ENCODE measurements around the gene SHB. TPM values are rescaled to one million over a fixed set of nuclear protein-coding genes. Genes with fewer than 3 reads are reported as not detected.

The SHB gene
- total and polyA plus RNA-seq, 2 experiments from 2014 or later: 20.8 to 48.3 TPM

DNA sequence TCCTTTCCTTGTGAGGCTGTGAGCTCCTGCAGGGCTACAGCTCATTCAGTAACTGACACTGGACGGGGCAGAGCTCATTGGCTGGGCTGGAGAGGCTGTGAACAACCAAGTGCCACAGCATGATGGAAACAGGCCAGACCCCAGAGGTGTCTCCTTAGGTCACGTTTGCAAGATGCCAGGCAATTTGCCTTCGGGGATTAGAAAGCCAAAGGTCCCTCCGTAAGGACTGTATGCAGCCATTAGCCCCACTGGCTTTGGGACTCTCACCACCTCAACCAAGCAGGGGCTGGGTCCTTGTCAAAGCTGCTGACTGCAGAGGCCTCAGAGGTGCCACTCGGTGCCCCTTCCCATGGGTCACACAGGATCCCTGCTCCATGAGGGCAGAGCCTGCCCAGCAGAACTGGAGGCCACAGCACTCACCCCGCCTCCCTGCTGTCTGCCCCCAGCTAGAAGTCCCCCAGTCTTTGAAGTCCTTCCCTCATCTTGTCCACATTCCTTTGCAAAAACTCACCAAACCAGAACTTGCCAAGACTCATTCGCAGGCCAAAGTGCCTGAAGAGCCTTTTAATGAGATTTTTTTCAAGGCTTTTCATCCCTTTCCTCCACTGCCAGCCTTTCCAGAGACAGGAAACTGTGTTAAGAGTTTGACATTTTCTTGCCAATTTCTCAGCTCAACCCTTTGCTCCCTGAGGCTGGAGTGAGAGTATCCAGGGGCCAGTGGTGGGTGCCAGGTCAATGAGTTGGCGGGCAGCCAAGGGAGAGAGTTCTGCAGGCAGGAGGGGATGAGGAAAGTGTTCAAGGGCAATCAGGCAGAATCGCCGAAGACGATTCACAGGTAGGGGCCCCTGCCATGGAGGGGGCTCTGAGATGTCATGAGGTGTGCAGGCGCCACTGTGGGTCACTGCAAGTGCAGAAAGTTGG, 125.4 kb downstream of the SHB start:
- peak overlapping the region; percentile 0 for H3K4me2 ChIP-seq
- DNase-seq (ENCODE audit: low spot score): no peak
- peak overlapping the region; percentile 54 for H3K27ac ChIP-seq
- TF ChIP-seq, protein P1, sequence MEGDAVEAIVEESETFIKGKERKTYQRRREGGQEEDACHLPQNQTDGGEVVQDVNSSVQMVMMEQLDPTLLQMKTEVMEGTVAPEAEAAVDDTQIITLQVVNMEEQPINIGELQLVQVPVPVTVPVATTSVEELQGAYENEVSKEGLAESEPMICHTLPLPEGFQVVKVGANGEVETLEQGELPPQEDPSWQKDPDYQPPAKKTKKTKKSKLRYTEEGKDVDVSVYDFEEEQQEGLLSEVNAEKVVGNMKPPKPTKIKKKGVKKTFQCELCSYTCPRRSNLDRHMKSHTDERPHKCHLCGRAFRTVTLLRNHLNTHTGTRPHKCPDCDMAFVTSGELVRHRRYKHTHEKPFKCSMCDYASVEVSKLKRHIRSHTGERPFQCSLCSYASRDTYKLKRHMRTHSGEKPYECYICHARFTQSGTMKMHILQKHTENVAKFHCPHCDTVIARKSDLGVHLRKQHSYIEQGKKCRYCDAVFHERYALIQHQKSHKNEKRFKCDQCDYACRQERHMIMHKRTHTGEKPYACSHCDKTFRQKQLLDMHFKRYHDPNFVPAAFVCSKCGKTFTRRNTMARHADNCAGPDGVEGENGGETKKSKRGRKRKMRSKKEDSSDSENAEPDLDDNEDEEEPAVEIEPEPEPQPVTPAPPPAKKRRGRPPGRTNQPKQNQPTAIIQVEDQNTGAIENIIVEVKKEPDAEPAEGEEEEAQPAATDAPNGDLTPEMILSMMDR (IDR thresholded peaks at IDR 0.05; ENCODE audit: poor library complexity): no peak
- WGBS (ENCODE audit: low lambda C conversion rate, missing lambda C conversion rate): 69% methylated on average over 12 of the region's 12 CpGs
- H3K4me1 ChIP-seq (ENCODE audit: insufficient read depth): peaks cover 53% of the 10 kb centered on the region
- H3K9me2 ChIP-seq (replicated peaks; ENCODE audit: insufficient read depth): no peaks in the 10 kb centered on the region
- H3K79me2 ChIP-seq: peaks cover 5% of the 10 kb centered on the region
- H3K36me3 ChIP-seq (replicated peaks; ENCODE audit: insufficient read depth, low read depth): no peaks in the 10 kb centered on the region
- no peak overlapping the region for H2AFZ ChIP-seq
- H3K4me3 ChIP-seq: no peak overlapping the region
- no peaks in the 10 kb centered on the region for H4K20me1 ChIP-seq (ENCODE audit: insufficient read depth, poor library complexity, severe bottlenecking)
- H3K27me3 ChIP-seq: no peaks in the 10 kb centered on the region
- no peaks in the 10 kb centered on the region for H3K9me3 ChIP-seq (ENCODE audit: low read depth)

DNA sequence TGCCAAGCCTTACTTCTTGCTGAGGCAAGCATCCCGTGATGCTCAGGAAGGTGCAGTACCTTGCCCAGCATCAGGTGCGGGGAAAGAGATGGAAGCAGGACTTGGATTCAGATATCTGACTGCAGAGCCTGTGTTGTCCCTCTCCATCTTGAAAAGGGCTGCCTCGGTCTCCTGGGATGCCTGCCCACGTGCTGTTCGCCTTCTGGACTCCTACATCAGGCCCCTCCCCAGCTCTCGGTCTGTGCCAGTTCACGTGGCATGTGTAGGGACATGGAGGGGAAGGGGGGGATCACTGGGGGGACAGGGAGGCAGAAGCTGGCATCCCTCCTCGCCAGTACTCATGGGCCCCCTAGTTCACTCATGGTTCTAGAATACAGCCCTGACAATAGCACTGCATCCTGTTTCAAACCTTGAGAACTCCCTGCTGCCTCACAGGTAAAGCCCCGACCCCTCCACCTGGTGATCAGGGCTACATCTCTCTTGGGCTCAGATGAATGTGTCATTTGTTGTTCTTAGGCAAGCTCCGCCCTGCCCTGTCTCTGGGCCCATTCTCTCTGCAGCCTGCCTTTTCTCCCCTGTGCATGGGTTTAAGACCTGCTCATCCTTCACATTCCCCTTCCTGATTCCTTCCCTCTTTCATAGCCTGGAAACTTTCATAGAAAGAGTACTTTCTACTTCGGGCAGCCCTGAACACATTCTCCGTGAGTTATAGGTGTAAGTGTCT, 126.2 kb downstream of the SHB start:
- no peak overlapping the region for H2AFZ ChIP-seq
- H3K79me2 ChIP-seq: peaks cover 5% of the 10 kb centered on the region
- no peaks in the 10 kb centered on the region for H3K9me3 ChIP-seq (ENCODE audit: low read depth)
- no peak overlapping the region for H3K4me3 ChIP-seq
- WGBS (ENCODE audit: low lambda C conversion rate, missing lambda C conversion rate): 89% methylated on average over 12 of the region's 12 CpGs
- H3K27me3 ChIP-seq: no peaks in the 10 kb centered on the region
- no peak overlapping the region for H3K4me2 ChIP-seq
- peak overlapping the region; percentile 21 for H3K27ac ChIP-seq
- H3K36me3 ChIP-seq (replicated peaks; ENCODE audit: insufficient read depth, low read depth): no peaks in the 10 kb centered on the region
- no peak for DNase-seq (ENCODE audit: low spot score)
- no peak for TF ChIP-seq EZH2phosphoT487 (IDR thresholded peaks at IDR 0.05; ENCODE audit: low read depth, severe bottlenecking, unreplicated experiment)
- no peak for TF ChIP-seq EZH2 (IDR thresholded peaks at IDR 0.05; ENCODE audit: borderline replicate concordance)
- no peaks in the 10 kb centered on the region for H3K9me2 ChIP-seq (replicated peaks; ENCODE audit: insufficient read depth)
- H3K4me1 ChIP-seq (ENCODE audit: insufficient read depth): peaks cover 61% of the 10 kb centered on the region
- H4K20me1 ChIP-seq (ENCODE audit: insufficient read depth, poor library complexity, severe bottlenecking): no peaks in the 10 kb centered on the region

DNA sequence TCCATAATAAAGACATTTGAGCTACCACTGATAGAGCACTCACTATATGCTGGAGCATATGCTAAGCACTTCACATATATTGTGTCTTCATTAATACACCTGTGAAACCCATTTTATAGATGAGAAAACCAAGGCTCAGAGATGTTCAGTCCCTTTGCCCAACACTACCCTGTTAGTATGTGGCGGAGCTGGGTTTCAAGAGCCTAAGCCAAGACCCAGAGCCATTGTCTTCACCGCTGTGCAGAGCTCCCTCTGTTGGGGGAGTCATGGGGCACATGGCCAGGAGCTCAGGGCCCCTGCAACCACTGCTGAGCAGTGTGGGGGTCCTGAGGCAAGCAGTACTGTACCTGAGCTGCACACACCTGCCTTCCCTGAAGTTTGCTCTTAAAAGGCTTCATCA, 127.8 kb downstream of the SHB start:
- peaks cover 68% of the 10 kb centered on the region for H3K4me1 ChIP-seq (ENCODE audit: insufficient read depth)

More for the DNA sequence above, 127.8 kb downstream of the SHB start:
- H4K20me1 ChIP-seq (ENCODE audit: insufficient read depth, poor library complexity, severe bottlenecking): no peaks in the 10 kb centered on the region
- H3K4me3 ChIP-seq: no peak overlapping the region
- 95% methylated on average over 2 of the region's 2 CpGs for WGBS (ENCODE audit: low lambda C conversion rate, missing lambda C conversion rate)
- H3K36me3 ChIP-seq (replicated peaks; ENCODE audit: insufficient read depth, low read depth): no peaks in the 10 kb centered on the region
- TF ChIP-seq, protein P1 (IDR thresholded peaks at IDR 0.05; ENCODE audit: poor library complexity): no peak
- TF ChIP-seq EZH2 (IDR thresholded peaks at IDR 0.05; ENCODE audit: borderline replicate concordance) (no peak), EZH2phosphoT487 (IDR thresholded peaks at IDR 0.05; ENCODE audit: low read depth, severe bottlenecking, unreplicated experiment) (no peak)
- H3K4me2 ChIP-seq: no peak overlapping the region
- peaks cover 5% of the 10 kb centered on the region for H3K79me2 ChIP-seq
- no peaks in the 10 kb centered on the region for H3K9me2 ChIP-seq (replicated peaks; ENCODE audit: insufficient read depth)
- H2AFZ ChIP-seq: no peak overlapping the region
- no peaks in the 10 kb centered on the region for H3K9me3 ChIP-seq (ENCODE audit: low read depth)
- H3K27ac ChIP-seq: no peak overlapping the region
- DNase-seq (ENCODE audit: low spot score): no peak
- H3K27me3 ChIP-seq: no peaks in the 10 kb centered on the region
